Measurements from ENCODE around the gene ZNF468. TPM values are rescaled to one million over a fixed set of nuclear protein-coding genes. Genes with fewer than 3 reads are reported as not detected.
"Not testable (repeated sequence)": the region's sequence is repeated elsewhere in the genome, so short reads cannot be mapped to it uniquely, and the experiment has no call there.

Gene ZNF468
- 21.1 TPM for total RNA-seq
- polyA plus RNA-seq (ENCODE audit: insufficient read depth, low read depth, low replicate concordance), result 10.2 TPM
- long read RNA-seq, donor 1, result 0 reads
- long read RNA-seq, donor 2, full-length matches to known transcripts, result 1 of 1 reads
- long read RNA-seq, donor 2, partial matches to known transcripts, result 0 of 1 reads
- long read RNA-seq, donor 2, other reads (novel, unspliced or antisense), result 0 of 1 reads
- long read RNA-seq, donor 3, full-length matches to known transcripts, result 4 of 4 reads
- long read RNA-seq, donor 3, partial matches to known transcripts, result 0 of 4 reads
- long read RNA-seq, donor 3, other reads (novel, unspliced or antisense), result 0 of 4 reads
- long read RNA-seq, donor 4, full-length matches to known transcripts, result 5 of 5 reads
- long read RNA-seq, donor 4, partial matches to known transcripts, result 0 of 5 reads
- long read RNA-seq, donor 4, other reads (novel, unspliced or antisense), result 0 of 5 reads
- long read RNA-seq, donor 5, result 0 reads
- long read RNA-seq, donor 6, full-length matches to known transcripts, result 2 of 2 reads
- long read RNA-seq, donor 6, partial matches to known transcripts, result 0 of 2 reads
- long read RNA-seq, donor 6, other reads (novel, unspliced or antisense), result 0 of 2 reads
- long read RNA-seq, donor 7, full-length matches to known transcripts, result 19 of 28 reads
- long read RNA-seq, donor 7, partial matches to known transcripts, result 1 of 28 reads
- long read RNA-seq, donor 7, other reads (novel, unspliced or antisense), result 8 of 28 reads
- long read RNA-seq, donor 8, full-length matches to known transcripts, result 1 of 1 reads
- long read RNA-seq, donor 8, partial matches to known transcripts, result 0 of 1 reads
- long read RNA-seq, donor 8, other reads (novel, unspliced or antisense), result 0 of 1 reads
- long read RNA-seq, donor 9, full-length matches to known transcripts, result 1 of 1 reads
- long read RNA-seq, donor 9, partial matches to known transcripts, result 0 of 1 reads
- long read RNA-seq, donor 9, other reads (novel, unspliced or antisense), result 0 of 1 reads
- long read RNA-seq, donor 10, full-length matches to known transcripts, result 1 of 1 reads
- long read RNA-seq, donor 10, partial matches to known transcripts, result 0 of 1 reads
- long read RNA-seq, donor 10, other reads (novel, unspliced or antisense), result 0 of 1 reads

GRCh38 chr19:52857378-52858191 lies at the start of gene ZNF468:
Gene ZNF468, minus strand, starts transcription at chr19:52857619. Its CDS starts 3,347 bp downstream, at chr19:52854272.
- Histone ChIP-seq H3K4me3 (ENCODE audit: low read length in 3 of 3) (peak within 1 kb of the TSS; percentile 71 to 93 (median 81)), H3K27ac (ENCODE audit: low read depth in 2 of 2, low read length in 2 of 2) (peak within 1 kb of the TSS in 1 of 2 donors; percentile 26), H3K9ac (ENCODE audit: low read length in 3 of 3) (peak within 1 kb of the TSS; percentile 67 to 79 (median 77))
- H3K4me1 ChIP-seq (ENCODE audit: control insufficient read depth in 2 of 3, insufficient read depth in 2 of 3, low read depth in 1 of 3, low read length in 3 of 3); H3K27me3 ChIP-seq (ENCODE audit: control insufficient read depth, insufficient read depth, low read length); H3K36me3 ChIP-seq (ENCODE audit: control insufficient read depth in 2 of 3, insufficient read depth in 3 of 3, low read length in 3 of 3); H3K9me3 ChIP-seq (ENCODE audit: control insufficient read depth in 2 of 3, insufficient read depth in 1 of 3, low read length in 3 of 3); intact Hi-C loops (cut with DNase I): not testable (repeated sequence)
- DNase-seq (peak; percentile 65 to 93 (median 79)), FAIRE-seq (peak; percentile 91)

- peak overlapping the region; percentile 1 to 13 for H3K27ac ChIP-seq (ENCODE audit: low read depth in 2 of 2, low read length in 2 of 2)
- intact Hi-C loops (cut with DNase I); H3K9ac ChIP-seq (ENCODE audit: low read length in 3 of 3); H3K9me3 ChIP-seq (ENCODE audit: control insufficient read depth in 2 of 3, insufficient read depth in 1 of 3, low read length in 3 of 3); FAIRE-seq; H3K36me3 ChIP-seq (ENCODE audit: control insufficient read depth in 2 of 3, insufficient read depth in 3 of 3, low read length in 3 of 3); H3K4me1 ChIP-seq (ENCODE audit: control insufficient read depth in 2 of 3, insufficient read depth in 2 of 3, low read depth in 1 of 3, low read length in 3 of 3); H3K27me3 ChIP-seq (ENCODE audit: control insufficient read depth, insufficient read depth, low read length); H3K4me3 ChIP-seq (ENCODE audit: low read length in 3 of 3): not testable (repeated sequence)
- DNase-seq, result peak in 1 of 5 donors; percentile 8
These were observed 46.8 kb upstream of the ZNF468 start for GRCh38 chr19:52904052-52904780.

- peaks cover 0 to 4% (median 3%) of the 10 kb centered on the region in 3 donors for H3K36me3 ChIP-seq (ENCODE audit: control insufficient read depth in 2 of 3, insufficient read depth in 3 of 3, low read length in 3 of 3)
- FAIRE-seq (no peak), DNase-seq (peak in 1 of 5 donors; percentile 24)
- peaks cover 0 to 6% (median 0%) of the 10 kb centered on the region in 3 donors for H3K4me1 ChIP-seq (ENCODE audit: control insufficient read depth in 2 of 3, insufficient read depth in 2 of 3, low read depth in 1 of 3, low read length in 3 of 3)
- no peak for TF ChIP-seq CTCF (IDR thresholded peaks at IDR 0.05; ENCODE audit: borderline replicate concordance, extremely low read depth, insufficient read depth)
- intact Hi-C loops (cut with DNase I), result no loop called here
- no peak overlapping the region for H3K9ac ChIP-seq (ENCODE audit: low read length in 3 of 3)
- no peak overlapping the region for H3K27ac ChIP-seq (ENCODE audit: low read depth in 2 of 2, low read length in 2 of 2)
- H3K27me3 ChIP-seq (ENCODE audit: control insufficient read depth, insufficient read depth, low read length), result no peaks in the 10 kb centered on the region
- peaks cover 0 to 2% (median 0%) of the 10 kb centered on the region in 3 donors for H3K9me3 ChIP-seq (ENCODE audit: control insufficient read depth in 2 of 3, insufficient read depth in 1 of 3, low read length in 3 of 3)
- no peak overlapping the region for H3K4me3 ChIP-seq (ENCODE audit: low read length in 3 of 3)
These were observed 44.4 kb upstream of the ZNF468 start for GRCh38 chr19:52901842-52902241.

- H3K9ac ChIP-seq (ENCODE audit: low read length in 3 of 3); H3K36me3 ChIP-seq (ENCODE audit: control insufficient read depth in 2 of 3, insufficient read depth in 3 of 3, low read length in 3 of 3); H3K4me1 ChIP-seq (ENCODE audit: control insufficient read depth in 2 of 3, insufficient read depth in 2 of 3, low read depth in 1 of 3, low read length in 3 of 3); H3K9me3 ChIP-seq (ENCODE audit: control insufficient read depth in 2 of 3, insufficient read depth in 1 of 3, low read length in 3 of 3); H3K27me3 ChIP-seq (ENCODE audit: control insufficient read depth, insufficient read depth, low read length); H3K4me3 ChIP-seq (ENCODE audit: low read length in 3 of 3); intact Hi-C loops (cut with DNase I); FAIRE-seq: not testable (repeated sequence)
- DNase-seq, result peak in 2 of 5 donors; percentile 14 to 23
- peak overlapping the region in 1 of 2 donors; percentile 96 for H3K27ac ChIP-seq (ENCODE audit: low read depth in 2 of 2, low read length in 2 of 2)
These were observed 41.2 kb upstream of the ZNF468 start for GRCh38 chr19:52898596-52898995.

All from kidney (tissue), 22 donors.